NCI-H446 (cell line): ENCODE measurements around the gene USH1C.

Source experiments
- DNase-seq, 2 experiments: peaks; one replicate each; lab custom pipeline; 2025; lab: John Stamatoyannopoulos, UW

The USH1C gene

GRCh38 chr11:17544181-17544622 lies at the start of gene USH1C:
Gene USH1C, minus strand, starts transcription at chr11:17544416. Its CDS starts 109 bp downstream, at chr11:17544307.
- no peak for DNase-seq

GRCh38 chr11:17593466-17594245 lies 49.4 kb upstream of the USH1C start:
- DNase-seq, result no peak

- DNase-seq, result no peak
Observed at GRCh38 chr11:17591293-17591692, 47.1 kb upstream of the USH1C start.

GRCh38 chr11:17590463-17590862 lies 46.2 kb upstream of the USH1C start:
- no peak for DNase-seq

- DNase-seq, result no peak
Observed at GRCh38 chr11:17588721-17589120, 44.5 kb upstream of the USH1C start.

GRCh38 chr11:17588166-17588565 lies 44.0 kb upstream of the USH1C start:
- DNase-seq, result no peak

- DNase-seq, result no peak
Observed at GRCh38 chr11:17585911-17586695, 41.9 kb upstream of the USH1C start.

GRCh38 chr11:17581732-17582053 lies 37.5 kb upstream of the USH1C start:
- no peak for DNase-seq

GRCh38 chr11:17581036-17581731 lies 37.0 kb upstream of the USH1C start:
- DNase-seq, result no peak

- DNase-seq, result no peak
Observed at GRCh38 chr11:17580271-17580670, 36.1 kb upstream of the USH1C start.

GRCh38 chr11:17579451-17579850 lies 35.2 kb upstream of the USH1C start:
- DNase-seq, result no peak

- no peak for DNase-seq
Observed at GRCh38 chr11:17578958-17579357, 34.7 kb upstream of the USH1C start.

GRCh38 chr11:17578296-17578695 lies 34.1 kb upstream of the USH1C start:
- DNase-seq, result no peak

- no peak for DNase-seq
Observed at GRCh38 chr11:17575431-17576425, 31.5 kb upstream of the USH1C start.

GRCh38 chr11:17574141-17575091 lies 30.2 kb upstream of the USH1C start:
- DNase-seq, result no peak

- no peak for DNase-seq
Observed at GRCh38 chr11:17573526-17573925, 29.3 kb upstream of the USH1C start.

GRCh38 chr11:17572791-17573460 lies 28.7 kb upstream of the USH1C start:
- no peak for DNase-seq

GRCh38 chr11:17572359-17572690 lies 28.1 kb upstream of the USH1C start:
- no peak for DNase-seq

GRCh38 chr11:17571431-17572358 lies 27.5 kb upstream of the USH1C start:
- DNase-seq, result no peak
